KOPT-K1 (cell line): ENCODE measurements around the gene TCAIM.

Experiments used
- H3K27ac ChIP-seq: fragments of 200-600 bp; sonication (generic); 2 replicates; pipeline ENCODE4 v1.5.1; 2016; ENCODE audit warnings: antibody characterized with exemption, mild to moderate bottlenecking, low read depth, low read length; ENCODE audit not compliant: poor library complexity, severe bottlenecking
- H3K36me3 ChIP-seq: fragments of 200-600 bp; sonication (generic); 2 replicates; pipeline ENCODE4 v1.5.1; 2017; ENCODE audit warnings: antibody characterized with exemption, mild to moderate bottlenecking, low read length, moderate library complexity; ENCODE audit not compliant: insufficient read depth
- H3K9me3 ChIP-seq: fragments of 200-600 bp; sonication (generic); 2 replicates; pipeline ENCODE4 v1.5.1; 2017; ENCODE audit warnings: antibody characterized with exemption, low read length, mild to moderate bottlenecking; ENCODE audit not compliant: insufficient read depth, poor library complexity, severe bottlenecking

TCAIM gene

DNA sequence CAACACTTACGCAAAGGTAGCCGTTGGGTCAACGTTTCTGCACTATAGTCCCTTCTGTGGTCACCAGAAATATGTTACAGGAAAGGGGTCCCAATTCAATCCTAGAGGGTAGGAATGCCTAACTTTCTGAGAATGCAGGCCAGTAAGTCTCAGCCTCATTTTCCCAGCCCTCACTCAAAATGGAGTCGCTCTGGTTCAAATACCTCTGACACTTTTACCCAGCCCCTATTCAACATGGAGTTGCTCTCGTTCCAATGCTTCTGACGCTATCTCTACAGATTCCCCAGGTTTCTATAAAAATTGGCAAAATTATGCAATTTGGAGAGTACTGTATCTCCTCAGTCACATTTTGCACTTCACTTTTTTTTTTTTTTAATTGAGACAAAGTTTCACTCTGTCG is 99.2 kb downstream of the TCAIM start:
- Histone ChIP-seq H3K9me3 (no peaks in the 10 kb centered on the region), H3K27ac (no peak overlapping the region), H3K36me3 (peaks cover 12% of the 10 kb centered on the region)

DNA sequence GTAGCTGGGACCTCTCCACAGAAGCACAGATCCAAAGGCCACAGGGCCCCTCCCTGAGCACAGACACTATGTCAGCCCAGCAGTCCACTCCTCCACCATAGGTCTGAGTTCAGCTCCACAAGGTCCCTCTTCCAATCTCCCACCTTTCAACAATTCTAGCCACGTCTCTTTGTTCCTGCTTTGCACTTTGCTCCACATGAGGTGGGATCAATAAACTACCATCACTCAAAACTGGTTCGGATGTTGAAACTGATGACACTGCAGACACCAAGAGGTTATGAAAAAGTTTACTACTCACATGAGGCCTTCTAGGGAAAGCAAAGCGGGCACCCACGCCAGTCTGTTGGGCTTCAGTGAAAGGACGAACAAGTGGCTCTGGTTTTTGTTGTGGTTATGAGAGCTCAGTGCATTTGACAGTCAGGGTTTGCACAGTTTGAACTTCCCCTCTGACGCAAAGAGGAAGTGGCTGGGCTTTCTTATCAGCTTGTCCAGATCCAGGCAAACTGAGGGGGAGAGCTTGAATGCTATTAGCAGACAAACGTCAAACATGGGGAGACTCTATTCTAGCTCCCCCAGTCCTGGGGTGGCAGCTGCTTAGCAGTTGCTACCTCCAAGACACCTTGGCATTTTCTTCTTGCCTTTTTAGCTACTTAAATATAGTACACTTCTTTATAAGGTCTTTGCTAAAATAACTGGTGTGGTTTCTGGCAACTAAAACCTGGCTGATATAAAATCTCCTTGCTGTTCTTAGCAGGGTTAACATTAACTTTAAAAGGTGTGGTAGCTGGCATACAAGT is 101.1 kb downstream of the TCAIM start:
- Histone ChIP-seq H3K9me3 (no peaks in the 10 kb centered on the region), H3K27ac (peak overlapping the region; percentile 89), H3K36me3 (peaks cover 22% of the 10 kb centered on the region)

DNA sequence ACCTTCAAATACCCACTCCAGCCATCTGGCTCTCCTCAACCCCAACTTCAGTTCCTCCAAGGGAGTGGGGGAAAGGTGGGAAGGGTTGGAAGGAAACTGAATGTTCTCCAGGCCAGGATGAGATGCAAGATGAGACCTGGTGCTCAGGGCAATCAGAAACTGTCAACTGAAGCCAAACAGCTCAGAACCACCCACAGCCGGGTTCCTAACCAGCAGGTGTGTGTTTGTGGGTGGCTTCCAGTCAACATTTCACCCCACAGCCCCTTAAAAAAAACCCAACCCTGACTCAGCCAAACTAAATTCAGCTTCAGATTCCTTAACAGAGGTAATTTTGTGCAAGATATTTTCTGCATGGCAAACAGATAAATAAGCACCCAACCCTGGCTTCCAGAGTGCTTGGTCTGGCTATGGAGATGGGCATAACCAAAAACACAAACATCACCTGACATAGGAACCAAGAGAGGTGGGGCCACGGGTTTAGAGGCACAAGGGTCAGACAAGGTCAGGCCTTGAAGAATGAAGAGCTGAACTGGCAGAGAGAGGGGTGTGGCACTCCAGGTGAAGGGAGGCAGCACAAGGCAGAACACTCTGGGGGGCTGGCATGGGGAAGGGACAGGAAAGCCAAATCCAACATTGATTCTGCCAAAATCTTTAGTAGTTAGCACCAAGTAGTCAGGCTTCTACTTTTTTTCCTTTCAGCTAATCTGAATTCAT is 104.2 kb downstream of the TCAIM start:
- Histone ChIP-seq H3K36me3 (peaks cover 52% of the 10 kb centered on the region), H3K9me3 (peaks cover 15% of the 10 kb centered on the region)

DNA sequence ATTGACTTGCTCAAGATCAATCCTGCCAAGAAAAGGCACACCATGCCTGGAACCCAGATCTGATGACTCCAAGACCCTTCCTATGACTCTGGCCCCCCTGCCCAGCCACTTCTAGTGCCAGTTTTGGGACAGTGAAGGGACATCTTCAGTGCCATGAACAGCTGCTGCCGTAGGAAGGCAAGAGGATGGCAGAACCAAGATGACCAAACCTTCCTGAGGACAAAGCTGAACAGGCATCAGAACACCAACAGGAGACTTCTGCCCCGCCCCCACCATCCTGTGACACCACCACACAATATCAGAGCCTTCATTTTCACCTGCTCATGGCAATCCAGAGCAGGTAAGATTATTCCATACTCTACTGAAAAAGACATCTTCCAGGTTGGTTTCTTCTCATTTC is 105.9 kb downstream of the TCAIM start:
- Histone ChIP-seq H3K36me3 (peaks cover 69% of the 10 kb centered on the region), H3K27ac (peak overlapping the region; percentile 89), H3K9me3 (peaks cover 31% of the 10 kb centered on the region)

More for the DNA sequence above, 104.2 kb downstream of the TCAIM start:
- H3K27ac ChIP-seq = peak overlapping the region; percentile 89

DNA sequence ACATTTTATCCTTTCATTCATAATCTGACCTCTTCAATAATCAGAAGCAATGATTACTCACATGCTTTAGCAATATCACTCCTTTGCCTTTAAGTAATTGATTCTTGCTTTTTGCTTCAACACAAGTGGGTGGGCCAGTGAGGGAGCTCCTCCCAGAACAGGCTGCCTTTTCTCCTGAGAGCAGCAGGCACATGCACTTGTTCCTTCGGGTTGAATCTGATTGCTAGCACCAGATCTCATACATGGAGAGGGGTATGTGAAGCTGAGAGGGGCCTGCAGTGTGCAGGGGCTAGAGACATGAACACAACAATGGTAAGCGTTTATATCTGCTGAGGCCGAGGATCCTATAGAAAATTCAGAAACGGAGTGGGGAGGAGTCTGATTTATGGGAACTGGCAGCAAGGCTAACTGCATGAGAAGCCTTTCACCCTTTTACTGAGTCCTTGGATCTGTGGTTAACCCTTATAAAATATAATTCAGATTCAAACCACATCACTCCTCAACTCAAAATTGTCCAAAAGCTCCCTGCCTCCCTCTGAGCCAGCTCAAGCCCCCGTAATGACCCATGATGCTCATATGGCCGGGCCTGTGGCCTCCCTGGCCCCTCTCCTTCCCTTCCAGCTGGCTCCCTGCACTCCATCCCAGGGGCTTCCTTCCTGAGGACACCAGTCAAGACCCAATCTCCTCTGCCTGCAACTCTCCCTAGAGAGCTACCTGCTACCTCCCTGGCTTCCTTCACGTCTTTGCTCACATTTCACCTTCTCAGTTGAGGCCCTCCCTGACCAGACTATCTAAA is 106.5 kb downstream of the TCAIM start:
- Histone ChIP-seq H3K36me3 (peaks cover 76% of the 10 kb centered on the region), H3K27ac (peak overlapping the region; percentile 89), H3K9me3 (peaks cover 37% of the 10 kb centered on the region)

DNA sequence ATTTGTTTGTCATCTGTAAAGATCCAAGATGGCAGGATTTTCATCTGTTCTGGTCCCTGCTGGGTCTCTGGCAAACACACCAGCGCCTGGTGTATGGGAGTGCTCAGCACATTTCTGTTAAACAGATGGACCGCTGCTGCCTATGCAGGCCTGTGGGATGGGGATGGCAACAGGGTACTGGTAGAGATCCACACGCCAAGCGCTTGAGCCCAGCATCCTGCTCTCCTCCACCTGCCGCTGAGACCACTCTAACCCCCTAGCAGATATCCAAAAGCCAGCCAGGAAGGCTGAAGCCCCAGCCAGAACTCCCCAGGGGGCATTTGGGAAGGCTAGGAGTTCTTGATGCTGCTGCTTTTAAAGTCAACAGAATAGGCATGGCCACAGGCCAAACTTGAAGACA is 107.2 kb downstream of the TCAIM start:
- Histone ChIP-seq H3K36me3 (peaks cover 82% of the 10 kb centered on the region), H3K27ac (peak overlapping the region; percentile 89), H3K9me3 (peaks cover 44% of the 10 kb centered on the region)

DNA sequence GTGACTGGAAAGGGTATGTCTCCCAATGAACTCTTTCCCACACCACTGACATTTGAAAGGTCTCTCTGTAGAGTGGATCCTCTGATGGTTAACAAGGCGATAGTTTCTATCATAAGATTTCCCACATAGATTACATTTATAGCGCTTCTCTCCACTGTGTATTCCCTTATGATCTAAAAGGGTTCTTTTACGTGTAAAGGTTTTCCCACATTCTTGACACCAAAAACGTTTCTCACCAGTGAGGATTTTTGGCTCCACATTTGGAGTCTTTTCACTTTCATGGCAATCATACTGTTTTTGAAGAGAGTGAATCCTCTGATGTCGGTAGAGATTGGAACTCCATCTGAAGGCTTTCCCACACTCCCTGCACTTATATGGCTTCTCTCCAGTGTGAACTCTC is 108.4 kb downstream of the TCAIM start:
- H3K9me3 ChIP-seq = peaks cover 44% of the 10 kb centered on the region
- peaks cover 87% of the 10 kb centered on the region for H3K36me3 ChIP-seq
- H3K27ac ChIP-seq = no peak overlapping the region

DNA sequence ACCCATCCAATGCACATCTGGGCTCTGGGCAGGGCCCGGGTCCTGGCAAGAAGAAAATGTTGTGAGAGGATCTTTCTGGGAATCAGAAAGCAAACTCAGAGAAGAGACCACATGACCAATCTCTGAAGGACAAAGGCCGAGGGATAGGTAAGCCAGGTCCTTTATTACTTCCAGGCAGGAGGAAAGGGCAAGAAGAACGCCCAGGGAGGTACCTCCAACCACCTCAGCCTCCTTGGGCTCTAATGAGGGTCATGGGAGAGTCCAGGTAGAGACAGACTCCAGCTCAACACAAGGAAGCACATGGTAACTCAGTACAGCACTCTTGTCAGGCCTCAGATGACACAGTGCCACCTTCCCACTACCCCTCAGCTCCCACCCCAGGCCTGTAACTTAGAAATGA is 112.9 kb downstream of the TCAIM start:
- Histone ChIP-seq H3K27ac (no peak overlapping the region), H3K36me3 (peaks cover 100% of the 10 kb centered on the region), H3K9me3 (peaks cover 42% of the 10 kb centered on the region)

DNA sequence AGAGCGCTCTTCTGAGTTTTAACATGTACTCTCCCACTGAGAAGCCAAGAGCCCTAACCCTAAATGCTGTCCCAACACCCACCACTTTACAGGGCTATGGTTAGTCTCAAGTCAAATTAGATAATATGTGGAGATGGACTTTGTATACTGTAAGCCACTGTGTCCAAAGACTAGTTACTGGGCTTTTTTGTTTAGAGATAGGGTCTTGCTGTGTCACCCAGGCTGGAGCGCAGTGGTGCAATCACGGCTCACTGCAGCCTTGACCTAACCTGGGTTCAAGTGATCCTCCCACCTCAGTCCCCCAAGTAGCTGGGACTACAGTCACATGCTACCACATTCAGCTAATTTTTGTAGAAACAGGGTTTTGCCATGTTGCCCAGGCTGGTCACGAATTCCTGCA is 115.7 kb downstream of the TCAIM start:
- Histone ChIP-seq H3K9me3 (peaks cover 19% of the 10 kb centered on the region), H3K27ac (no peak overlapping the region), H3K36me3 (peaks cover 100% of the 10 kb centered on the region)

DNA sequence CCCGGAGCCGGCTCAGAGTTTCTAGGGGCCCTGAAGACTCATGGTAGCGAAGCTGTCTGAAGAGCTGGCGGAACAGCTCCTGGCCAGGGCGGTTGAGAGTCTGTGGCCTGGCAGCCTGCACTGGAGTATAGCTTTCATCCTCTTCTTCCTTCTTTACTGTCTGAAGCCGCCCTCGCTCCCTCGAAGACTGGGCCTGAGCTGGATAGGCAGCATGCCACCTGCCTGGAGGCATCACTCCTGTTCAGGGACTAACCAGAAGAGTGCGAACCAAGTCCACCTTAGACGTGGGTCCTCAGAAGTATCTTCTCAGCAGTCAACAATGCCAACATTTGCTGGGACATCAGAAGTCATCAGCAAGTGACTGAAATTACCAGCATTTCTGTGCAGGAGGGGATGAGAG is 116.8 kb downstream of the TCAIM start:
- peaks cover 20% of the 10 kb centered on the region for H3K9me3 ChIP-seq
- no peak overlapping the region for H3K27ac ChIP-seq
- H3K36me3 ChIP-seq = peaks cover 100% of the 10 kb centered on the region
